Erythroblast (primary cell): Measurements from ENCODE around the gene SLC38A4.

ENCODE experiments used
- GATA1 ChIP-seq: IDR thresholded peaks from 2 replicates; pipeline ENCODE4 v1.6.1; 2011; ENCODE audit warnings: low read depth, mild to moderate bottlenecking, control low read depth, low read length, moderate library complexity
- POLR2A ChIP-seq: IDR thresholded peaks from 2 replicates; pipeline ENCODE4 v1.6.1; 2011; ENCODE audit warnings: mild to moderate bottlenecking, low read length

DNA sequence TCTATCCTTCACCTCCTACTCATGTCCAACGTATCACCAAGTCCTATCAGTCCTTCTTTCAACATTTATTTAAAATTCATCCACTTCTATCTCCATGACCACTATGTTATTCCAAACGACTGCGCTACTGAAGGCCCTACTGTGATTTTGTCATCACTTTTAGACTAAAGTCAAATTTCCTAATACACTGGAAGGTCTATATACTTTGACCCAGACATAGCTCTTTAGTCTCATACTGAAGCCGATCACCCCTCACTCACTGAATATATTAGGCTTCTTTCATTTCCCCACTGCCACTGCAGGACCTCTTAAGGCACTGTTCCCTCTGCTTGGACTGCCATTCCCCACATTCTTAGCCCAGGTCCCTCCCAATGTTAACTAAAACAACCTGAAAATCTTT lies 25.6 kb downstream of the SLC38A4 start:
- TF ChIP-seq POLR2A (no peak), GATA1 (no peak)
